M059J (cell line): ENCODE measurements around the gene CCL21. TPM values are rescaled to one million over a fixed set of nuclear protein-coding genes. Genes with fewer than 3 reads are reported as not detected.

Experiments
- DNase-seq: peaks from one replicate; pipeline ENCODE4 v3.0.0-alpha.2; 2012; ENCODE audit warnings: low read depth
- total RNA-seq: library from RNA; depleted of rRNA; stranded (reverse); fragments of >200 nt; shearing (Covaris generic); gene quantifications from 2 replicates; pipeline ENCODE4 v1.2.3, GENCODE V29; 2014; rRNA removed

CCL21 gene
- total RNA-seq, 1 experiment from 2014 or later, result not detected

GRCh38 chr9:34674440-34674839, 35.5 kb downstream of the CCL21 start:
- no peak for DNase-seq

GRCh38 chr9:34671307-34671706, 38.6 kb downstream of the CCL21 start:
- DNase-seq, result no peak

- DNase-seq, result no peak
Observed at GRCh38 chr9:34669809-34670562, 40.0 kb downstream of the CCL21 start.

GRCh38 chr9:34665381-34666250, 44.3 kb downstream of the CCL21 start:
- DNase-seq, result peak; percentile 93

DNA sequence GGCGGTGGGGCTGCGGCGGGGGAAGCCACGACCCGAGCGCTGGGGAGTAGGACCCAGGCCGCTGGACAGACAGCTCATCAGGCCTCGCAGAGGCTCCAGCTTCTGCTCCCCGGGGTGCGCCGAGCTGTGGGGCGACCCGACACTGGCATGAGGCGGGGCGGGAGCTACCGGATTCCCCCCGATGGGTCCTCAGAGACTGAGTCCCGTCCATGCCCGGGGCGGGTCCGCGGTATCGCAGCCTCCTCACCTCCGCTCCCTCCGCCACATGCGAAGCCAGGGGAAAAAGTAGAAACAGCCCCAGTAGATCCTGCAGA, 44.9 kb downstream of the CCL21 start:
- DNase-seq, result no peak

DNA sequence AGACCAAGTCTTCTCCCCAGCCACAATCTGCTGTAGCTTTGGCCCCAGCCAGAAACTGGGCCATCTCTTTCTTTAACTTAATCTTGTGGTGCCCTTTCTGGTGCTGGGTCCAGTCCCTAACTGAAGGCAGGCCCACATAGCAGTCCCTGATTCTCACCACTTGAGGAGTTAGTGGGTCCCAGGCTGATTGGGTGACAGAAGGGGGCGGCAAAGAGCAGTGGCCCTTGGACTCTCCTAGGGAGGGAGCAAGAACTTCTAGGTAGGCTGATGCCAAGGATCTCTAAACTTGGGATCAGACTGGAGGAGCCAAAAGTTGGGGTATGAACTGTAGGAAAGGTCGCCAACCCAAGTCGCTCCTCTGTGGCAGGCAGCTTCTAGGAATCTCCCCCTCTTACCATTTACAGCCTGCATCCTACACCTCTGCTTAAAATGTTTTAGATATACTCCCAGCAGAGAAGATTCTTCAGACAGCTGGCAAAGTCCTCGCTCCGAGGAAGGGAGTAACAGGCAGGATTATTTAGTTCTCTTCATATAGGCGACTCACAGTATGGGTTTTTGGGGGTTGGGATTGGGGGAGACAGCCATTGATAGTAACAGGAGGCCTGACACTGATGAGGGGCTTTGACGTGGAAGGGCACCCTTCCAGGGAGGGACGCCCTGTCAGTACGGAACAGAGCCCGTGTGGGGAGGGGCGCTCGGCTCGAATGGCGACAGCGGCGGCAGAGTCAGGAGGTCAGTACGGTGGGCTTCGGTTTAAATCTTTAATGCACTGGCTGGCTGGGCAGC, 45.5 kb downstream of the CCL21 start:
- peak; percentile 67 for DNase-seq

- no peak for DNase-seq
Observed at GRCh38 chr9:34663303-34663605, 46.7 kb downstream of the CCL21 start.

DNA sequence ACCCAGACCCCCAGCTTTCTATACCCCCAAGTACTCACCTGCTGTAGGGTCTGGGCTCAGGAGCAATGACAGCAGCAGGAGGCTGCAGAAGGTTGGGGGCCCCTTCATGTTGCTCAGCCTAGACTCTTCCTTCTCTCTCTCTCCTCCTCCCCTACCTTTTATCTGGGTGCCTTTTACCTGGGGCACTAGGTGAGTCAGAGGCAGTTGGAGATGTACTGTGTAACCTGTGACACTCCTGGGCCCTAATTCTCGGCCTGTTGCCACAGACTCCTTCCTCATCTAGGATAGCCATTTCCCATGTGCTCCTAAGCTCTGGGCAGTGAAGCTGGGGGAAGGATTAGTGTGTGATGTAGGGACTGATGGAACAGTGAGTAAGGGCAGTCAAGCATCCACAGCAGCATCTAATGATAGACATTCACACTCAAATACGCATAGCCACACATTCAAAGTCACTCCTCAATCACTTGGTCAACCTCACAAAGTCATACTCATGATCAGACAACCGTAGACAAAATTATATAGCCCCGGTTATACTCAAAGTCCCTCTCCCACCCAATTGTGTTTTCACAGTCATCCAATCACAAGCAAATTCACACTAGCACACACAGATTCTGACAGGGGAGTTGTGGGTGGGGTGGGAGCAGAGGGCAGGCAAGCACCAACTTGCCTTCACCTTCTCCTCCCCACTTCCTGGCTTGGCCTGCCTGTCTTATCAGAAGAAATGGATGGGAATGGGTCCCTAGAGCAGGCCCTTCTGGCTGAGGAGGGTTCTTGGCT, 47.2 kb downstream of the CCL21 start, which contains the start of gene CCL27:
CCL27 (minus strand) TSS at position 132 of the 777 bp plus-strand sequence; CDS start at position 108, 24 bp downstream.
- no peak for DNase-seq

DNA sequence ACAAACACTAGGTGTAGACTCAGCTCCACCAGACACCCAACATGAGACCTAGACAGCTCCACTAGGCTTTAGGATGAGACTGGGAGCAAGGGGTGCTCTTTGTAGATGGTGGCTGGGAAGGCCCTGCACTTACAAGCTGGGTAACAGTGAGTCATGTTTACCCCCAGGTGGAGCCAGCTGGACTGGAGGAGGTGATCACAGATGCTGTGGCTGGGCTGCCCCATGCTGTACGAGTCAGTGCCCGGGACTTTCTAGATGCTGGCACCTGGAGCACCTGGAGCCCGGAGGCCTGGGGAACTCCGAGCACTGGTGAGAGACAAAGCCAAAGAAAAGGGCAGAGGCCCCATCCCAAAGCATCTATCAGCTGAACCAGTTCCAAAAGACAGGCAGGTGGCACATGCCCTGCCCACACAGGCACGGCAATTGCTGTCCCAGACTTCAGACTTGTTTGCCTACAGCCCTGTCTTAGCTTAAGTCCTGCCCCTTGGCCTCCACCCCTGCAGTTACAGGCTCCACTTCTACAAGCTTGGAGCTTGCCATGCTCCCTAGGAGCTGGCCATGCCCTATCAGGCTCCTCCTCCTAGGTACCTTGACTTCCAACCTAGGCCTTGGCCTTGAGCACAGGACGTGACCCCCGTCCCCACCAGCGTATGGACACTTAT, 50.2 kb downstream of the CCL21 start:
- peak; percentile 67 for DNase-seq

Other genes with a start within 250 kb of the CCL21 start
- gene ENHO, start 187.1 kb downstream of the CCL21 start, total RNA-seq, result 0.71 and 2.0 TPM in 2 replicates
- gene CNTFR, start 120.4 kb downstream of the CCL21 start, total RNA-seq, result 0.05 and 0.07 TPM in 2 replicates
- gene RPP25L, start 98.0 kb downstream of the CCL21 start, total RNA-seq, result 16.7 and 23.3 TPM in 2 replicates
- 159 and 180 TPM in 2 replicates for gene DCTN3, start 89.6 kb downstream of the CCL21 start, total RNA-seq
- gene ARID3C, start 81.1 kb downstream of the CCL21 start, total RNA-seq, result not detected in 2 replicates
- 108 and 115 TPM in 2 replicates for gene SIGMAR1, start 72.3 kb downstream of the CCL21 start, total RNA-seq
- 13.4 and 20.9 TPM in 2 replicates for gene GALT, start 63.5 kb downstream of the CCL21 start, total RNA-seq
- gene IL11RA, start 58.0 kb downstream of the CCL21 start, total RNA-seq, result 13.8 and 16.5 TPM in 2 replicates
- gene CCL27, start 47.5 kb downstream of the CCL21 start, total RNA-seq, result not detected in 2 replicates
- gene CCL19, start 18.9 kb downstream of the CCL21 start, total RNA-seq, result not detected in 2 replicates
- not detected in 2 replicates for gene PHF24, start 248.1 kb upstream of the CCL21 start, total RNA-seq